OCI-LY7 (cell line): Measurements from ENCODE around the gene FAM117A.

Experiments
- CTCF ChIP-seq: fragments of 200-600 bp; sonication (generic); conservative IDR thresholded peaks from 2 replicates; pipeline ENCODE4 v1.5.1; 2014; ENCODE audit warnings: mild to moderate bottlenecking, antibody characterized with exemption, low read length, moderate library complexity, mixed read lengths
- EZH2phosphoT487 ChIP-seq: fragments of 200-600 bp; sonication (generic); IDR thresholded peaks from 2 replicates; pipeline ENCODE4 v1.6.1; 2018; ENCODE audit warnings: low read depth, borderline replicate concordance, mild to moderate bottlenecking, mixed run types, antibody characterized with exemption, low read length, moderate library complexity, mixed read lengths

GRCh38 chr17:49674507-49674906 lies 89.4 kb downstream of the FAM117A start:
- no peak for TF ChIP-seq CTCF
- no peak for TF ChIP-seq EZH2phosphoT487
